GM10847 (cell line): ENCODE measurements around the gene HOGA1.

ENCODE experiments used
- POLR2A ChIP-seq: IDR thresholded peaks from 2 replicates; pipeline ENCODE4 v1.6.1; 2011; ENCODE audit not compliant: insufficient read length; ENCODE audit errors: extremely low read depth

The HOGA1 gene

DNA sequence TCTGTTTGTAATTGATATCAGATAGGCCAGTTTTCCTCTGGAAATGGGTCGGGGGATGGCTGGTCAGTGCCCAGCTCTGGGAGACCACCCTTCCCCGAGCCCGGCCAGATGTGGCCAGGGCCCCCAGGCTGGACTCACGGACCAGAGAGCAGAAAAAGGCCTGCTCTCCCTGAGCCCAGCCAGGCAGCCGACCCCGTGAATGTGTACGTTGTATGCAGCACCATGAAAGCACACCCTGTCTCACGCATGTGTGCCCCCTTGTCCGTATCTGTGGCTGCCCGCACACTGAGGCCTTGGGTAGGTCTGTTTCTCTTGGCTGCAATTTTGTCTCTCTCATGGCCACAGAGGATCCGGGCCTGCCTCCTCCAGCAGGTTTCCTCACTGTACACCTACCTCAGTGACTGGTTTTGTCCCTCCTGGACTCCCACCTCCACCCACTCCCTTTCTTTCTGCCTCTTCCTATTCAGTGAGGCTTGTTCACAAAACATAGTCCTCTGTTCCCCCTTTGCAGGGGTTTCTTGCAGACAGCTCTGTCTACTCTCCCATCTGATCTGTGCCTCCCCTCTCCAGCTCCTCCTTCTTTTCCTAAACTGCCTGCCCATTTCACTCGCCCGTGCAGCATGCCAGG, 35.2 kb upstream of the HOGA1 start:
- TF ChIP-seq POLR2A: no peak

DNA sequence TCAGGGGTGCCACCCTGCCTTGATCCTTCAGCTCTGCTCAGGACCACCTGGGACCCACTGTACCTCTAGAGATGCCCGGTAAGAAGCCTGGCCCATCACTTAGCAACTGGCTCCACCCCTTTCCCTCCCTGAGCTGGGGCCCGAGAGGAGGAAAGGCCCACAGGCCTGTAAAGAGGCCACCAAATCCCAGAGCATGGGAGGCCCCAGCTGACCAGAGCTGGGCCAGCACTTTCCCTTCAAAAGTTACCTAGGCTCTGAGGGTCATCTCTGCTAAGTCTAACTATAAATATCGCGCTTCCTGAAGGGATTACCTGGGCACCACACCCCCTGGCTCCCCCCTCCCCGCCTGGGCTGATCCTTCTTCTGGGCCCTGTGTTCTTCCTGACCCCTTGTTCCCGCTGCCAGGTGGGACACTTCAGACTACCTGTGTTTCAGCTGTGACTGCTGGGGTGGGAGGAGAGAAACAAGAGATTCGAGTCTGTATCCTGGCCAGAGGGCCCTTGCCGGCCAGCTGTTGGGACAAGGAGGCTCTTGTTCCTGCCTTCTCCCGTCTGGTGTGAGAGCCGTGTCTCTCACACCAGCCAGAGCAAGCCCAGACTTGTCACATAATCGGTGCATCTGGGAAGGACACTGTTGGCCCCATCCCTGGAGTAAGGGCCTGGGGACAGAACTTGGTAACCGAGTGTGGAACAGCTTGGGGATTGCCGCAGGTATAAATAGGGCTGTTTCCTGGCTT, 34.4 kb upstream of the HOGA1 start:
- TF ChIP-seq POLR2A: no peak

DNA sequence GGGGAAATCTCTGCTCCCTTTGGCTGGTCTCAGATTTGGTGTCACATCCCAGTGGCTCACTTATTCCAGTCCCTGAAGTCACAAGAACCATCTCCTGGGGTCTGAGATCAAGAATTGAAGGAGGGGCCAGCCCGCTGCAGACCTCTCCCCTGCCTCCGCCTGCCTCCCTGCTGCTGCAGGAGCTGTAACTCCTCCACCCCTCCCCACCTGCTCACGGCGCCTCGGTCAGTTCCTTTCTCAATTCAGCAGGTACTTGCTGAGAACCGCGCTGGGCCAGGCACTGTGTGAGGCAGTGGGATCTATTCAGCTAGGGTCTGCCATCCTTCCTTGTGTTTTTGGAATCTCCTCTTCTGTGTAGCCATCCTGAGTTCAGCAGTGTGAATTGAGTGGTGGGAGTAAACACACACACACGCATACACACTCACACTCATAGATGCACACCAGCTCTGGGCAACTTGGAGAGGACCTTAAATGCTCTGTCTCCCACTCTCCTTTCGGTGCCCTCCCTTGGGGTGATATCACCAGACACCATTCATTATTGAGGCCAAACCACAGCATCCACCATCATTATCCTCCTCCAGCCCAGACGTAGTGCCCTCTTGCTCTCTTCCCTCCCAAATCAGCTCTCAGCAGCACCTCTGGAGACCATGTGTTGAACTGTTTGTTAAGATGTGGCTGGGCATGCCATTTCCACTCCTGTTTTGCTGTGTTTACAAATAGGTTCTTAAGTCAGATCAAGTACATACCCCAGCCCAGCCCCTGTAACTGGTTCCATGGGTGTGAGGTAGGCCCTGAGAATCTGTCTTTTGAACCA, 33.6 kb upstream of the HOGA1 start:
- no peak for TF ChIP-seq POLR2A

DNA sequence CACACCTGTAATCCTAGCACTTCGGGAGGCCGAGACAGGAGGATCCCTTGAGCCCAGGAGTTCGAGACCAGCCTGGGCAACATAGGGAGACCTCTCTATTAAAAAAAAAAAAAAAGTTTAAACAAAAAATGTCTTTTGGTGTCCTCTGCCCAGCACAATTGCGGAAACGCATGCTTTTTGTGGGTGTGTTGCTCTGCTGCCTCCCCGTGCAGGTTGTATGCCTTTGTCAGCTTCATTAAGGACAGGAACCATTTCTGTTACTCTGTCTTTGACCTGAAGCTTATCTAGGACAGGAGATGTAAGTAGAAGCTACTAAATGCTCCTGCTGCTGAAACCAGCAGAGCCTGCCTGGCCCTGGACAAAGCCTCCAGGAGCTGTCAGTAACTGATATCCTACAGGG, 32.9 kb upstream of the HOGA1 start:
- no peak for TF ChIP-seq POLR2A

DNA sequence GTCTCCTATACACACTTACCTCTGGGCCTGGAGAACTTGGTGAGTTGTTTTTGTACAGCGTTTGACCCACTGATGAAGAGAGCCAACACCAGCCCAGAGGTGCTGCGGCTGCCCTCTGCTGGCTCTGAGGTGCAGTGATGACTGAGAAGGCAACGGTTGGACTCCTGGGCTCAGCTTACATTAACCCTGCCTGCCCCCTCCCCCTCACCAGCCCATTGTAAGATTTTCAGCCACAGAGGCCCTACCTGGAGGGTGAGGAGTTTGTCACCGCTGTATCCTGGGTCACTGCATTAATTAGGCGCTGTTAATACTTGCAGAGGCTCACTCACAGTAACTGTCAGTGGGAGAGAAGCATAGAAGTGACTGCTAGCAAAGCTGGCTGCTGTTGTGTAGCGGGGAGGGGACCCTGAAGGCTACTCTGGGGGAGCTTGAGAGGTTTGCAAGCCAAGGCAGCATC, 30.6 kb upstream of the HOGA1 start:
- no peak for TF ChIP-seq POLR2A

DNA sequence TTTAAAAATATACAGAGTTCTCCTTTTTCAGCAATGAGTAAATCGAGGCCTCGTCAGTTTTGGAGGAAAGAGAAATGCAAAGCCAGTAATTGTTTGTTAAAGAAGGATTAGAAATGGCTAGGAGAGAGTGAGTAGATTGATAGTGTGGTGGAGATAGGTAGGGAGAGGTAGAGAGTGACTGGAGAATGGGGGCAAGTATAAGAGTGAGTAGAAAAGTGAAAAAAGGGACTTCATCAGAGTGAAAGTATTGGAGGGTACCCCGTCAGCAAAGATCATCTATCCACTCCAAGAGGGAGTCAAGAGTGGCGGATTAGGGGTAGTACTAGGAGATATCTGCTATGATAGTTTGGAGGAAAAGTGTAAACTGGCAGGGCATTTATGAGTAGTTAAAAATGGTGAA, 20.9 kb upstream of the HOGA1 start:
- no peak for TF ChIP-seq POLR2A

DNA sequence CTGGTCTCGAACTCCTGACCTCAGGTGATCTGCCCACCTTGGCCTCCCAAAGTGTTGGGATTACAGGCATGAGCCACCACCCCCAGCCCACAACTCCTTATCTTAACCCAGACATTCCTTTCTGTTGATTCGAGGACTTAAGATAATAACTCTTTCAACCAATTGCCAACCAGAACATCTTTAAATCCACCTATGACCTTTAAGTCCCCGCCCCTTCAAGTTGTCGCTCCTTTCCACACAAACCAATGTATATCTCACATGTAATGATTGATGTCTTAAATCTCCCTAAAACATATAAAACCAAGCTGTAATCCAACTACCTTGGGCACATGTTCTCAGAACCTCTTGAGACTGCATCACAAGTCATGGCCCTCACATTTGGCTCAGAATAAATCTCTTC, 19.4 kb upstream of the HOGA1 start:
- no peak for TF ChIP-seq POLR2A

DNA sequence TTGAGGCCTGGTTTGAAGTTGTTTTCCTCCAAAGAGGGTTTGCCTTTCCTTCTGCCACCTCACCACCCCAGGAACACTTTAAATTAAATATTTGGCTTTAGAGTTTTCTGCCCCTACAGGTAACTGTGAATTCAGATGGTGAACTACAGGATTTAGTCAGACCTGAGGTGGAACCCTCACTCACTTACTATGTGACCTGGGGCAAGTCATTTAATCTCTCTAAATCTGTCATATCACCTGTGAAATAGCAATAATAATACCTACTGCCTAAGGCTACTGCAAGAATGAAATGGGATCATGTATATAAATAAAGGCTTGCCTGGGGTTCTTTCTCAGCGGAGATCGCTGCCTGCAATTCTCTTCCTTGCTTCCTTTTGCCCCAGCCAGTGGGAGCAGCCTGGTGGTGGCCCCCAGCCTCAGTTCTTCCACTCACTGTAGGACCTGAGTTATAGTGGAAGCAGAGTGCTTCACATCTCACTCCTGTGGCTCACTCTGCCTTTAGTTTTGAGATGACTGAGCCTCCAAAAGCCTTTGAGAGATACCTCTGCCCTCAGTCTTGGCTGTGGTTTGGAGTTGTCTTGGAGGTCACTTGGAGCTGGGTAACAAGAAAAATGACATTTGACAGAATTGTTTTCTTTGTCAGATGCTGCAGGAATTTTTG, 17.7 kb upstream of the HOGA1 start:
- no peak for TF ChIP-seq POLR2A

DNA sequence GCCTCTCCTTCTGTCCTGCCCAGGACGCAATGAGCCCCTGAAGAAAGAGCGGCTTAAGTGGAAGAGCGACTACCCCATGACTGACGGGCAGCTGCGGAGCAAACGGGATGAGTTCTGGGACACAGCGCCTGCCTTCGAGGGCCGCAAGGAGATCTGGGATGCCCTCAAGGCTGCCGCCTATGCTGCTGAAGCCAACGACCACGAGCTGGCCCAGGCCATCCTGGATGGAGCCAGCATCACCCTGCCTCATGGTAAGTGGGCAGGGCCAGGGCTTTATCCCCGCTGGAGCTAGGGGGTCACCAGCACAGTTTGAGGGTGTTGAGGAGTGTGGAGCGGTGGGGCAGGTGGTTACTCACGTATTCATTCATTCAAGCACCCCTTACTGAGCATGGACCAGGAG, 16.3 kb upstream of the HOGA1 start:
- no peak for TF ChIP-seq POLR2A

DNA sequence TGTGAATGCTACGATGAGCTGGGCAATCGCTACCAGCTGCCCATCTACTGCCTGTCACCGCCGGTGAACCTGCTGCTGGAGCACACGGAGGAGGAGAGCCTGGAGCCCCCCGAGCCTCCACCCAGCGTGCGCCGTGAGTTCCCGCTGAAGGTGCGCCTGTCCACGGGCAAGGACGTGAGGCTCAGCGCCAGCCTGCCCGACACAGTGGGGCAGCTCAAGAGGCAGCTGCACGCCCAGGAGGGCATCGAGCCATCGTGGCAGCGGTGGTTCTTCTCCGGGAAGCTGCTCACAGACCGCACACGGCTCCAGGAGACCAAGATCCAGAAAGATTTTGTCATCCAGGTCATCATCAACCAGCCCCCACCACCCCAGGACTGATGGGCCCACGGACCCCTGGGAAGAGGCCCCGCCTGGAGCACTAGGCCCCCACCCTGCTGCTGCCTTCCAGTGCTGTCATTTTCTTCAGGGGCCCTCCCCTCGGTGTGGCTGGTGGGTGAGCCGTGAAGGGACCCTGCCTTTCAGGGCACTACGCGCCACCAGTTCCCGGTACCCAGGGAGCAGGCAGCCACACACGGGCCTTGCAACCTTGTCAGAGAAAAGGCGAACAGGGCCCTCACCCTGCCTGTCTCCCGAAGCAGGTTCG, 13.9 kb upstream of the HOGA1 start:
- TF ChIP-seq POLR2A: no peak

DNA sequence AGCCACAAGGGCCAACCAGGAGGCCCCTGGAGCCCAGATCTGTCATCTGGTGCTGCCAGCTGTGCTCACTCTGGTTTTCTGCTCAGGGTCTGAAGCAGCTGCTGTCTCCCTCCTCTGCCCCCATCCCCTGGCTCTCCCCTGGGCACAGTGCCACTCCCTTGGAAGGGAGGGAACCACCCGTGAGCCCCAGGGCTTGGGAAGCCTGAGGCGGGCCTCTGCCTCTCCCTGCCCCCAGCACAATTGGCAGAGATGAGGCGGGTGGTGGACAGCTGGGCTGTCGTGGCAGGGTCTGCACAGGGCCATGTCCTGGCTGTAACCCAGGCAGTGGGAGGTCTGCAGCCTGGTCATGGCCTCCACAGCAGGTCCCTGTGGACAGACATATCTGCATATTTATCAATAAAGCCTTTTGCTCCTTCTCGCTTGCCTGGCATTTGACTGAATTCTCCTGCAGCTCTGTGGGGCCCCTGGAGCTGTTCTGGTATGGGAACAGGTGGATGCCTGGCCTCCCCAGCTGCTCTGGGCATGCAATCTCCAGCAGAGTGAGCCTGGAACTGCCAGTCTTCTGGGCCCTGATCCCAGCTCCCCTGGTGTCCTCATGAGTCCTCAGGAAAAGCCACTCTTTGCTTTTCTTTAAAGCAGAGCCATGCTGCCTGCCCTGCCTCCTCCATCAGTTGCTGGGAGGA, 13.3 kb upstream of the HOGA1 start:
- no peak for TF ChIP-seq POLR2A

DNA sequence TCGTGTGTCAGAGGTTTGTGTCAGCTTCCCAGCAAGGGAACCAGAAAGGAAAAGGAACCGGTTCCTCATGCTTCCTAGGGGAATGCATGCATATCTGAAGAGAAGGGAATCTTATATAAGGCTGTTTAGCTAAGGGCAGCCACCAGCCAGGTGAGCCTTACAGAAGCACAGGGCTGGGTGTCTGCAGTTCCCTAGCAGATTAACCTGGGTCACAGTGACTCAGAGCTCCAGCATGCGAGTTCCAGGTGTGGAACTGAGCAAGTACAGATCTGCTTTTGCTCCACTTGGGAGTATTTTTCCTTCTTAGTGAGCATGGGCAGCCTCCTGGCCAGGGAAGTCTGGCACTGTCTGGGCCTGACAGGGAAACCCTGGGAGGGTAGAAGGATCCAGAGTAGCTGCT, 12.6 kb upstream of the HOGA1 start:
- TF ChIP-seq POLR2A: no peak

DNA sequence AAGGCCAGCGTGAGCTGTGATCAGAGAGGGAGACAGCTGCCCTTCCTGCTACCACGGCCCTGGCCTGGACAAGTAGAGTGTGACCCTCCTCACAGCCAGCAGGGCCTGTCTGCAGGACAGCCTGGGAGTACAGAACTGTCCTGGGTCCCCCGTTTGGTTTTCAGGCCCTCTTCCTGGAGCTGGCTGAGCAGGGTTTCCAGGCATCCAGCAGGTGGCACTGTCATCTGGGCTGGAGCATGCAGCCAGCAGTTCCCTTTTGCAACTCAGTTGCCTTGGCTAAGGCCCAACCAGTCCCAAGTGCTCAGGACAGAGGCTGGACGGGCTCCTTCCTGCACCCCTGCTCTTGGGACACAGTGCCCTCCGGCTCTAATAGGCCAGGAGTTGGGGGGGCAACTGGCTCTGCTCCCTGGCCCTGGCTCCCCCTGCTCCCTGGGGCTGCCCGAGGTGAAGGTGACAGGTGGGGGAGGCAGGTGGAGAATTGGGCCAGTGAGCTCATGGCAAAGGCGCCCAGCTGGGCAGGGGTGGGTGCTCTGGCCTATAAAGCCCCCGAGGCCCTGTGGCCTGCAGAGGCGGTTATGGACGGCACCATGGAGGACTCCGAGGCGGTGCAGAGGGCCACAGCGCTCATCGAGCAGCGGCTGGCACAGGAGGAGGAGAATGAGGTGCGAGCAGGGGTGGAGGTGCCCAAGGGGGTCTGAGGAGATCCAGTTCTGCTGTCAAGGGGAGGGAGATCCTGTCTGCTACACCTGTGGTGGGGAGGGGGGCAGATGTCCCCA, 11.8 kb upstream of the HOGA1 start, which contains the start of gene ANKRD2:
TSS of gene ANKRD2 (plus strand) at position 566 of the 776 bp plus-strand sequence. CDS start at position 576, 10 bp downstream.
- no peak for TF ChIP-seq POLR2A

DNA sequence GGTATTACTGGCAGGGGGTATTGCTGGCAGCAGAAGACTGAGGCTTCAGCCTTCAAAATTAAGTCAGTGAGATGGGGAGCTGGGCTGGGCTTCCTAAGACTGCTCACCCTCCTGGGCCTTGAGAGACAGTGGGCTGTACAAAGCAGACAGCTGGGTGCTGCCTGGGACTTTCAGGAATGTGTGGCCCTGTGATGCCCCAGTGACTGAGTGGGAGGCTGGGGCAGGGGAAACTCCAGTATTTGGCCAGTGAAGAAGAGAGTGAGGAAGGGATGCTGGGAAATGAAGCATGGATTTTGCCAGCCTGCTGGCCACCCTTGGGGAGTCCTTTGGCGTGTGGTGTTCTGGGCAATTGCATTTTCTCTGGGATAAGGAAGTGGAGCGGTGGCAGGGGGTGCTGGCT, 11.2 kb upstream of the HOGA1 start:
- no peak for TF ChIP-seq POLR2A
